ENCODE results near the gene F2RL2. TPM values are rescaled to one million over a fixed set of nuclear protein-coding genes. Genes with fewer than 3 reads are reported as not detected.

Gene F2RL2, protein sequence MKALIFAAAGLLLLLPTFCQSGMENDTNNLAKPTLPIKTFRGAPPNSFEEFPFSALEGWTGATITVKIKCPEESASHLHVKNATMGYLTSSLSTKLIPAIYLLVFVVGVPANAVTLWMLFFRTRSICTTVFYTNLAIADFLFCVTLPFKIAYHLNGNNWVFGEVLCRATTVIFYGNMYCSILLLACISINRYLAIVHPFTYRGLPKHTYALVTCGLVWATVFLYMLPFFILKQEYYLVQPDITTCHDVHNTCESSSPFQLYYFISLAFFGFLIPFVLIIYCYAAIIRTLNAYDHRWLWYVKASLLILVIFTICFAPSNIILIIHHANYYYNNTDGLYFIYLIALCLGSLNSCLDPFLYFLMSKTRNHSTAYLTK
- 10.4 and 15.0 TPM in 2 replicates for total RNA-seq

DNA sequence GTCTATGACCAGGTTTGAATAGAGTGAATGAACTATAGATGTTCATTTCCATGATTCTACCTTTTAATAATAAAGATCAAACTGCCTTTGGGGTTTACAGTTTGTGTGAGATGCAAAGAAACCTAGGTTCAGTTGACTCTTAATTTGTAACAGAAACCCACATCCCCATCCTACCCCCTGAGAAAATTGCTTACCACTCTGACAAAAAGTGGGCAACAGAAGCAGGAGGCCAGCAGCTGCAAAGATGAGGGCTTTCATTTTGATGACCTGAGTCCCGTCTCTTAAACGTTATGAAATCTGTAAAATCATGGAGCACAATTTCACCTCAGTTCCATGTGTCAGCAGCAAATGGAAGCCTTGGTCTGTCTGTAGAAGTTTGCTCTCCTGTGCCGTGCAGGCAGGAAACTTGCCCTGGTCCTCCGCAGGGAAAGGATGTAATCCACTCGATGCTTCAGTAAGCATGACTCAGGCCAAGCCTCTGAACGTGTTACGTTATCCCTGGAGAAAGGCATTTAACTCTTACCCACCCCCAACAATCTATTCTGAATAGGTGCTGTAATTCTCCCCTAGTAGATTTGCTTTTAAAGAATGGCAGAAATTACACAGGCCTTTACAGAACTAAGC is at the start of gene F2RL2:
TSS of gene F2RL2 (minus strand) at position 431 of the 624 bp plus-strand sequence. CDS start at position 258, 173 bp downstream.

Other genes with a start within 250 kb of the F2RL2 start
- gene IQGAP2, start 220.1 kb downstream of the F2RL2 start, total RNA-seq = 1.1 and 2.1 TPM in 2 replicates
- 39.7 and 48.1 TPM in 2 replicates for gene F2R, start 92.7 kb upstream of the F2RL2 start, total RNA-seq
- gene F2RL1, start 195.6 kb upstream of the F2RL2 start, total RNA-seq = 5.6 and 6.0 TPM in 2 replicates
- gene S100Z, start 226.6 kb upstream of the F2RL2 start, total RNA-seq = not detected in 2 replicates